NCI-H748 (cell line): ENCODE measurements around the gene PHF13.

Experiments used
- DNase-seq: peaks from one replicate; lab custom pipeline; 2025; ENCODE audit not compliant: unreplicated experiment; lab: John Stamatoyannopoulos, UW

Gene PHF13

DNA sequence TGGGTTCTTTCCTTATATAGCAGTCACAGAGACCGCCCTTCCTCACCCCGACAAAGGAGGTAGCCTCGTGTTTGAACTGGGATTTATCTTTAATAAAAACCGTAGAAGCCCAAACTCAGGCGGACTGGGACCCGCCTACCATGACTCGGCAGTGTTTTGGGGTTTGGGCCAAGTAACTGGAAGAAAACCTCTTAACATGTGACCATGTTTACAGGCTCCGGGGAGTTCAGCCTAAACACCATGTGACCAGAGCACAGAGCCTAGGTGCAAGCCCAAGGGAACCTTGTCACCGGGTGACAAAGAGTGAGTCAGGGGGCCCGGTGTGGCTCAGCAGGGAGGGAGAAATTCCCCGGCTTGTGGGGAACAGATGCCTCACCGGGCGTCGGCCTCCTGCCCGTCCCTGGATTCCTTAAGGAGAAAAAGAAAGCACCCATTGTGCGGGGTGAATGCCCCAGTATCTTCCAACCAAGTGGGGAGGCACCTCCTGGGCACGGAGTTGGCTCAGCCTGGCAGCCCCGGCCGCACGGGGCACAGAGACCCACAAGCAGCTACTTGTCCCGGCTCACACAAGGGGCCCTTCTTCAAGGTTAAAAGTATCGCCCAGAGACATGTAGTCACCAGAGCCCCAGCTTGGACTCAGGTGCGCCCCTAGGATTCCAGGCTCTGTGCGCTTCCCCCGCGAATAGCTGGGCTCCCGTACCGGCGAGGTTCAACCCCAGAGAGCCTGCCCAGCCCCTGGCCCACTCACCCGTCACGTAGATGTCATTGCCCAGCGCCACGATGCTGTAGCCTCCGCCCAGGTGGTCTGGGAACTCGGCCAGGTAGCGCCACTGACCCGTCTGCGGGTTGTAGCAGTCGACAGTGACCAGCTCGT lies 12.2 kb upstream of the PHF13 start:
- DNase-seq = peak; percentile 55

- DNase-seq = peak; percentile 76
Observed at GRCh38 chr1:6601923-6602668, 11.4 kb upstream of the PHF13 start.

DNA sequence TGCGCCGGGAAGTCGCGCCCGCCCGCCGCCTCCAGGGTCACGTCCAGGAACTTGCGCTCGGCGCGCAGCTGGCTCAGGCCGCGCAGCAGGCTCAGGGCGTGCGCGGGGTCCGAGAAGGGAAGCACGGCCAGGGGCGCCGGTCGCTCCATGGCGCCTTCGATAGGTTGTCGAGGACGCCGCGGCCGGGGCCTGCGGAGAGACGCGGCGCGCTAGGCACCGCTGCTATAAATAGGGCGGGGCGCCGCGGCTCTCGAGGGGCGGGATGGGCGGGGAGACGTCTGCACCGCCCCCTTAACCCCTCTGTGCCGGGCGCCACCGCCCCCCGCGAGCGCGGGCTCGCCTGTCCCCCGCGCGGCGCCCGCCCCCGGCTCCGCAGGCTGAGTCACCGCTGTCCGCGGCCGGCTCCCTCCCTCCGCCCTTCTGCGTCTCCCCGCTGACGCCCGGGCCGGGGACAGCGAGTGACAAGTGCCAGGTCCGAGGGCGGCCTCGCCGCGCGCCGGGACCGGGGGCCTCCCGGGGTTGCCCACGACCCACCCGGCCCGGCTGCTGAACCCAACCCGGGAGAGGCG lies 10.8 kb upstream of the PHF13 start, which contains the start of gene KLHL21:
Gene KLHL21 (minus strand): TSS at position 201 of the 569 bp plus-strand sequence. CDS start 52 bp downstream, at position 149.
- peak; percentile 76 for DNase-seq

DNA sequence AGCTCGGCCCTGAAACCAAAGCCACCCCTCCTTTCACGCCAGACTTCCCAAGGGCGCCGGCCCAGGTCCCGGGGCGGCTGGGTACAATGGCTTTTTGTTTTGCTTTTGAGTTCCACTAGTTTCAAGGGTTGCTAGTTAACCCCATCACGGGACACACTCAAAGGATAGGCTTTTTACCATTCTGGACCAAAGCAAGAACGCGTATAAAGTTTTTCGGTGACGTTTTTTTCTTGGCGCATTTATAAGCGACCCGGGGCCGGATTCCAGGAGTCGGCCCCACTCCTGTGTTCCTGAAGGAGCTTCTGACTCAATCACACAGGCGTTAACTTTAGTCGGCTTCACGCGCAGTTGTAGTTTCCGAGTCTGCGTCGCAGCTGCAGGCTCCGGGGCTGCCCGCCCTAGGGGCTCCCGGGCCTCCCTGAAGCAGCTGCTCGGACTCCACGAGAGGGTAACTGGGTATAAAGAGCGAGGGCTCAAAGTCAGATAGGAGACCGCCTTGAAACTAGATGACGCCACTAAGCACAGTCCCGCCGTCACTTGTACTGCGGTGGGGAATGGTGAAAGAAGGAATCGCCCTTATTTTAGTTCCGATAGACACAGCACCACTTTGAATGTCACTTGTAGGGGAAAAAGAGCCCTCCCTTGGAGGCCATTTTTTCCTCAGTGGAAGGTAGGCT lies 10.2 kb upstream of the PHF13 start:
- DNase-seq = peak; percentile 29

DNA sequence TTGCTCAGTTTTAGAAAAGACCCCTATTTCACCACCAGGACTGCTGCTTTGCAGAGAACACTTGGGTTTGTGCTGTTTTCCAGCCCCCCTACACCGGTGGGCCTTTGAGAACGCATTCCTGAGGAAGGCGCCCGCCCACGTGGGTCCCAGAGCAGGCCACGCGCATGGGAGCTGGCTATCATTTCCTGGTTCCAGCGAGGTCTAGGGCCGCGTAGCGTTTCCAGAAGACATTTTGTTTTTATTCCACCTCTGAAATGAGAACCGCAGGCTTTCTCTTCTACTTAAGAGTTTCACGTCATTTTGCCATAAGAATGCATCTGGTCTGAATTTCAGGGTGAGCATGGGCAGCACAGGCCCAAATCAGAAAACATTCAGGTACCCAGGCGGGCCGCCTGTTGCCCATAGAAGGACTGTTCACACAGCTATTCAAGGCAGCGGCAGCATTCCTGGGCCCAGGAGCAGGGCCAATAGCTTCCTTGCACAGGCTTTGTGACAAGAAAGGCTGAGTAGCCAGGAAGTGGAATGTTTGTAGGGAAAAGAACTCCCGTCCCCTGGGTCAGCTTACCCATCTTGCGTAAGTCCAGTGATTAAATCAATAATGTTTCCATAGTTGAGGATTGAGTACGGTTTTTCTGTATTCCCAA lies 9.5 kb upstream of the PHF13 start:
- DNase-seq = no peak

GRCh38 chr1:6612641-6613360 lies 730 bp upstream of the PHF13 start:
- DNase-seq = peak; percentile 69

- DNase-seq = peak; percentile 30
Observed at GRCh38 chr1:6614019-6614928, 743 bp downstream of the PHF13 start.

GRCh38 chr1:6614929-6615785 lies 1.6 kb downstream of the PHF13 start:
- DNase-seq = no peak

- DNase-seq = no peak
Observed at GRCh38 chr1:6619045-6619444, 5.5 kb downstream of the PHF13 start.

- no peak for DNase-seq
Observed at GRCh38 chr1:6621429-6622391, 8.2 kb downstream of the PHF13 start.

DNA sequence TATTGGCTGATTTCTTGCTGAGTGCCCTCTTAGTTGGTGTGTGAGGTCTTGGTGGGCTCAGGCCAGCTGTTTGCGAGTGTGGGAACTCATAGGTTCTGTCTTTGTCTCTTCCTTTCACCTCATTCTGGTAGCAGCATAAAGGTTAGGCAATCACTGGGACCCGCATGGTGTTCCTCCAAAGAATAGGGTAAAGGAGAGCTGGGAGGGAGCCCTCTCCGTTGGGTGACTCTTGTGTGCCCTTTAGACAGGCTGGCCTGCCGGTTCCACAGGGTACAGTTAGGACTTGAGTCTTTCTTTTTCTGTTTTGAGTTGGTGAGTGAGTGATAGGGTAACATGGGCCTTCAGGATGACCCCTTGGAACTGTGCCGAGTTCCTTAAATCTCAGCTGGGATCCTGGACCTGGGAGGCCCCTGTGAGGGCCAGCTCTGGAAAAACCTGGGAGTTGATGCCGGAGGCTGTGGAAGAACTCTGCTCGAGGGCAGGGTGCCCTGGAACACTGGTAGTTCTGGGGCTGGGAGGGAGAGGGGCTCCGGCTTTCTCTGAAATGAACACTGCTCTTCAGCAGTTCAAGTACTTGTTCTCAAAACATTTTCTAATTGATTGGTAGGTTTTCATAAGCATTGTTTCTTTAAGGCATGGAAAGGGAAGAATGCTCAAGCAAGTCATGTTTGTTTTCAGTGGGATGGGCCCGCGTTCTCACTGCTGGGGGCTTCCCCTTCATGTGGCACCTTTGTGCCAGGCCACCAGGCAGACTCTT lies 9.0 kb downstream of the PHF13 start:
- no peak for DNase-seq

DNA sequence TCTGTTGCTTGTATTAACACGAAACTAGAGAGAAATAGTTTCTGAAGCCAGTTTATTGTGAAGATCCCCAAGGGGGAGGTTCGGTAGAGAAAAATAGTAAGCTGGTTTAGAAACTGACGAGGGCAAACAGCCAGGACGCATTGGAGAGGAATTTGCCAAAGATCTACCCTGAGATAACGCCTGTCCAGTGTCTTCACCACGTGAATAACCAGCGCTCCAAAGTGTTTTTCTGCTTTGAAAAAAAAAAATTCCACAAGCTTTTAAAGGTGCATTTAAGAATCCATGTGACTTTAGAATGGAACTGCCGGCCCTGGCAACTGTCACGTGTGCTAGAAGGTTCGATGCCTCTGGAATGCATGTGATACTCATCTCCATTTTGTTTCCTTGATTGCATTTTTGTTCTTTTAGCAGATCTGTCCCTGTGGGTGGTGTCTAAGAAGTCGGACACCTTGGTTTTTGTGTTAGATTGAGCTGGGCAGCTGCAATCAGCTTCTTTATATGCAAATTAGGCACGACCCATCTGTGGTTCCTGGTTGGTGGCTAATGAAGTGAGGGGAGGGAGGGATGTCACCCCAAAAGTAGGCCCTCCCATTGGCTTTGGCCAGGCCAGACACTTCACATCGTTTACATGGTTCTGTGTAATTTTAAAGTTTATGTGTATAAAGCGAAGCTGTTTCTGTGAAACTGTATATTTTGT lies 9.9 kb downstream of the PHF13 start:
- DNase-seq = no peak

GRCh38 chr1:6624710-6625583 lies 11.4 kb downstream of the PHF13 start, which contains the start of gene THAP3:
TSS of gene THAP3 (plus strand) at chr1:6624868. CDS start at chr1:6625219, 351 bp downstream.
- peak; percentile 80 for DNase-seq

- DNase-seq = no peak
Observed at GRCh38 chr1:6625584-6626149, 12.1 kb downstream of the PHF13 start.
